GM10266 (cell line): ENCODE data around the gene SLC37A3.

Source experiments
- DNase-seq: peaks from one replicate; pipeline ENCODE4 v3.0.0; 2012; ENCODE audit errors: extremely low spot score
- CTCF ChIP-seq: IDR thresholded peaks from 2 replicates; pipeline ENCODE4 v1.5.1; 2012; ENCODE audit warnings: mild to moderate bottlenecking, low read depth; ENCODE audit not compliant: control insufficient read depth, insufficient read depth; ENCODE audit errors: missing control alignments

The SLC37A3 gene

DNA sequence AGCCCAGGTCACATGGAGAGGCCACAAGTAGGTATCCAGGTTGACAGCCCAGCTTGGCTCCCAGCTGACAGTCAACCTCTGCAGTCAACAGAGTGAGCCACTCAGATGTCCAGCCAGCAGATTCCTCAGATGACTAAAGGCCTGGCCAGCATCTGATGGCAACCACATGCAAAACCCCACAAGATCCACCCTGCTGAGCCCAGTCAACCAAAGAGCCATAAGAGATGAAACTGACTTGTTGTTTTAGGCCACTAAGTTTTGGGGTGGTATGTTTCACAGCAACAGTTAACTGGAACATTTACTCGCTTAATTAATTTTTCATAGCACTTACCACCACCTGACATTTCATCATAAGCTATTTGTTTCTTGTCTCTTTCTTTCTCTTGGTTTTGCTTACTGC, 114.3 kb downstream of the SLC37A3 start:
- no peak for TF ChIP-seq CTCF

More for the DNA sequence above, 114.3 kb downstream of the SLC37A3 start:
- no peak for DNase-seq
